ENCODE results near the gene SUPT6H. TPM values are rescaled to one million over a fixed set of nuclear protein-coding genes. Genes with fewer than 3 reads are reported as not detected.

Gene SUPT6H
- total and polyA plus RNA-seq, 3 donors from 2014 or later, result 64.8 to 129 (median 121) TPM

- Histone ChIP-seq H3K27me3 (no peaks in the 10 kb centered on the region), H3K4me1 (no peaks in the 10 kb centered on the region), H3K36me3 (ENCODE audit: low read depth, missing control alignments) (no peaks in the 10 kb centered on the region), H3K4me3 (no peak overlapping the region), H3K27ac (no peak overlapping the region), H3K9me3 (no peaks in the 10 kb centered on the region)
- TF ChIP-seq POLR2A (IDR thresholded peaks at IDR 0.05) (no peak), CTCF (IDR thresholded peaks at IDR 0.05) (no peak)
- 87 to 90% methylated on average over 3 of the region's 3 CpGs for WGBS, 2 donors
- intact Hi-C loops (cut with DNase I; ENCODE audit: low total_unique reads), result no loop called here
- DNase-seq, result no peak
These were observed 13.5 kb downstream of the SUPT6H start for GRCh38 chr17:28675490-28675889.

GRCh38 chr17:28675980-28676379 lies 14.0 kb downstream of the SUPT6H start:
- H3K4me1 ChIP-seq, result no peaks in the 10 kb centered on the region
- no peaks in the 10 kb centered on the region for H3K36me3 ChIP-seq (ENCODE audit: low read depth, missing control alignments)
- H3K27ac ChIP-seq, result no peak overlapping the region
- WGBS, 2 donors, result 86 to 87% methylated on average over 7 of the region's 7 CpGs
- no peak for DNase-seq
- no peaks in the 10 kb centered on the region for H3K27me3 ChIP-seq
- intact Hi-C loops (cut with DNase I; ENCODE audit: low total_unique reads), result no loop called here
- no peak overlapping the region for H3K4me3 ChIP-seq
- H3K9me3 ChIP-seq, result no peaks in the 10 kb centered on the region
- TF ChIP-seq POLR2A (IDR thresholded peaks at IDR 0.05) (no peak), CTCF (IDR thresholded peaks at IDR 0.05) (no peak)

- DNase-seq, result no peak
- no peak overlapping the region for H3K4me3 ChIP-seq
- H3K27me3 ChIP-seq, result no peaks in the 10 kb centered on the region
- H3K36me3 ChIP-seq (ENCODE audit: low read depth, missing control alignments), result no peaks in the 10 kb centered on the region
- intact Hi-C loops (cut with DNase I; ENCODE audit: low total_unique reads), result no loop called here
- H3K4me1 ChIP-seq, result no peaks in the 10 kb centered on the region
- no peak overlapping the region for H3K27ac ChIP-seq
- no peak for TF ChIP-seq CTCF (IDR thresholded peaks at IDR 0.05)
- no peak for TF ChIP-seq POLR2A (IDR thresholded peaks at IDR 0.05)
- WGBS, 2 donors, result 92 to 94% methylated on average over 2 to 11 of the region's 11 CpGs
- H3K9me3 ChIP-seq, result no peaks in the 10 kb centered on the region
These were observed 20.6 kb downstream of the SUPT6H start for GRCh38 chr17:28682655-28683054.

- Histone ChIP-seq H3K27ac (no peak overlapping the region), H3K4me3 (no peak overlapping the region), H3K4me1 (no peaks in the 10 kb centered on the region), H3K36me3 (ENCODE audit: low read depth, missing control alignments) (no peaks in the 10 kb centered on the region), H3K9me3 (no peaks in the 10 kb centered on the region), H3K27me3 (no peaks in the 10 kb centered on the region)
- peak; percentile 89 for DNase-seq
- WGBS, 2 donors, result 33 to 71% methylated on average over 3 of the region's 3 CpGs
- intact Hi-C loops (cut with DNase I; ENCODE audit: low total_unique reads), result no loop called here
- TF ChIP-seq POLR2A (IDR thresholded peaks at IDR 0.05) (no peak), CTCF (IDR thresholded peaks at IDR 0.05) (peak in 1 of 3 experiments; percentile 13)
These were observed 23.0 kb downstream of the SUPT6H start for GRCh38 chr17:28684963-28685362.

GRCh38 chr17:28685366-28685765 lies 23.4 kb downstream of the SUPT6H start:
- Histone ChIP-seq H3K36me3 (ENCODE audit: low read depth, missing control alignments) (no peaks in the 10 kb centered on the region), H3K27ac (no peak overlapping the region), H3K9me3 (no peaks in the 10 kb centered on the region), H3K27me3 (no peaks in the 10 kb centered on the region), H3K4me1 (no peaks in the 10 kb centered on the region), H3K4me3 (no peak overlapping the region)
- WGBS, 2 donors, result 86 to 89% methylated on average over 5 of the region's 5 CpGs
- intact Hi-C loops (cut with DNase I; ENCODE audit: low total_unique reads), result no loop called here
- no peak for DNase-seq
- TF ChIP-seq POLR2A (IDR thresholded peaks at IDR 0.05) (no peak), CTCF (IDR thresholded peaks at IDR 0.05) (no peak)

Measured in testis (tissue), 3 donors.